SK-N-SH treated with all-trans-retinoic acid at 6 μM for 48 hours (cell line): ENCODE data around the gene HDAC4.

Experiments
- ATAC-seq: fragments of 200-7000 bp; cut with Tn5 transposase; 3 replicates; pipeline ENCODE4 v1.9.1; 2020; ENCODE audit warnings: mild to moderate bottlenecking, moderate library complexity
- ARNTL ChIP-seq: fragments of 450-650 bp; formaldehyde crosslinking; IDR thresholded peaks from 2 replicates; pipeline ENCODE4 v1.5.0; 2020; ENCODE audit warnings: low read depth, mild to moderate bottlenecking, moderate library complexity, borderline replicate concordance
- CREB5 ChIP-seq: fragments of 250-450 bp; sonication (Bioruptor Pico); IDR thresholded peaks from 2 replicates; pipeline ENCODE4 v1.5.1; 2020; ENCODE audit warnings: low read depth, mild to moderate bottlenecking, moderate library complexity
- CSDC2 ChIP-seq: fragments of 250-450 bp; sonication (Bioruptor Pico); IDR thresholded peaks from 2 replicates; pipeline ENCODE4 v1.5.0; 2020; ENCODE audit warnings: mild to moderate bottlenecking, moderate library complexity
- ESRRG ChIP-seq: fragments of 250-450 bp; sonication (Bioruptor Pico); IDR thresholded peaks from 2 replicates; pipeline ENCODE4 v1.6.1; 2021; ENCODE audit warnings: mild to moderate bottlenecking
- GLIS3 ChIP-seq: fragments of 250-450 bp; sonication (Bioruptor Pico); IDR thresholded peaks from 2 replicates; pipeline ENCODE4 v1.5.0; 2020; ENCODE audit warnings: mild to moderate bottlenecking, moderate library complexity
- PATZ1 ChIP-seq: fragments of 250-450 bp; sonication (Bioruptor Pico); IDR thresholded peaks from 2 replicates; pipeline ENCODE4 v1.8.0; 2020; ENCODE audit warnings: mild to moderate bottlenecking, moderate library complexity, borderline replicate concordance
- POU6F1 ChIP-seq: fragments of 250-450 bp; sonication (Bioruptor Pico); IDR thresholded peaks from 2 replicates; pipeline ENCODE4 v1.8.0; 2021; ENCODE audit warnings: low read depth, mild to moderate bottlenecking, moderate library complexity, borderline replicate concordance
- TCF4 ChIP-seq: fragments of 250-450 bp; sonication (Bioruptor Pico); IDR thresholded peaks from 2 replicates; pipeline ENCODE4 v1.8.0; 2021; ENCODE audit warnings: mild to moderate bottlenecking, moderate library complexity, borderline replicate concordance
- TOX ChIP-seq: fragments of 250-450 bp; sonication (Bioruptor Pico); IDR thresholded peaks from 2 replicates; pipeline ENCODE4 v1.8.0; 2021; ENCODE audit warnings: mild to moderate bottlenecking, moderate library complexity, borderline replicate concordance
- TSHZ2 ChIP-seq: fragments of 250-450 bp; sonication (Bioruptor Pico); IDR thresholded peaks from 2 replicates; pipeline ENCODE4 v1.5.0; 2020; ENCODE audit warnings: mild to moderate bottlenecking, moderate library complexity
- ZC3H10 ChIP-seq: fragments of 250-450 bp; sonication (Bioruptor Pico); IDR thresholded peaks from 2 replicates; pipeline ENCODE4 v1.5.1; 2021; ENCODE audit warnings: mild to moderate bottlenecking, moderate library complexity
- ZFP3 ChIP-seq: fragments of 250-450 bp; sonication (Bioruptor Pico); IDR thresholded peaks from 2 replicates; pipeline ENCODE4 v1.5.0; 2020; ENCODE audit warnings: mild to moderate bottlenecking, moderate library complexity
- ZFP30 ChIP-seq: fragments of 450-650 bp; formaldehyde crosslinking; IDR thresholded peaks from 2 replicates; pipeline ENCODE4 v1.5.0; 2022; ENCODE audit warnings: mild to moderate bottlenecking, moderate library complexity
- ZNF565 ChIP-seq: fragments of 450-650 bp; formaldehyde crosslinking; conservative IDR thresholded peaks from 2 replicates; pipeline ENCODE4 v1.5.0; 2020; ENCODE audit warnings: low read depth, mild to moderate bottlenecking, moderate library complexity
- ZNF8 ChIP-seq: fragments of 450-650 bp; formaldehyde crosslinking; IDR thresholded peaks from 2 replicates; pipeline ENCODE4 v1.5.0; 2020; ENCODE audit warnings: mild to moderate bottlenecking, moderate library complexity

HDAC4 gene

GRCh38 chr2:239328351-239329191 lies 72.2 kb downstream of the HDAC4 start:
- peak; percentile 87 for ATAC-seq
- TF ChIP-seq TCF4 (CRISPR knock-in tag) (peak; percentile 11; the same call in 1 of the 2 replicates), POU6F1 (CRISPR knock-in tag) (no peak)

- TF ChIP-seq ESRRG (CRISPR knock-in tag) = no peak
- TF ChIP-seq TOX (CRISPR knock-in tag) = no peak
- no peak for TF ChIP-seq GLIS3 (CRISPR knock-in tag)
- no peak for TF ChIP-seq CREB5 (CRISPR knock-in tag)
- TF ChIP-seq ZFP30 (CRISPR knock-in tag) = no peak
- TF ChIP-seq TCF4 (CRISPR knock-in tag) = no peak
- TF ChIP-seq PATZ1 (CRISPR knock-in tag) = no peak
- no peak for TF ChIP-seq ZFP3 (CRISPR knock-in tag)
- no peak for TF ChIP-seq ZC3H10 (CRISPR knock-in tag)
- ATAC-seq = no peak
Observed at GRCh38 chr2:239327536-239328350, 73.1 kb downstream of the HDAC4 start.

GRCh38 chr2:239326831-239327535 lies 73.8 kb downstream of the HDAC4 start:
- no peak for ATAC-seq
- TF ChIP-seq ARNTL (CRISPR knock-in tag) = no peak
- no peak for TF ChIP-seq CSDC2 (CRISPR knock-in tag)
- TF ChIP-seq ZC3H10 (CRISPR knock-in tag) = no peak
- no peak for TF ChIP-seq ZNF565 (CRISPR knock-in tag)
- no peak for TF ChIP-seq TOX (CRISPR knock-in tag)
- TF ChIP-seq ZNF8 (CRISPR knock-in tag) = no peak
- TF ChIP-seq TCF4 (CRISPR knock-in tag) = no peak
- TF ChIP-seq, all 23 proteins: peak for 0

- TF ChIP-seq TSHZ2 (no peak), ZFP30 (CRISPR knock-in tag) (no peak)
- ATAC-seq = no peak
Observed at GRCh38 chr2:239324456-239324855, 76.4 kb downstream of the HDAC4 start.
